ENCODE measurements around the gene CAPN9.
A peak's percentile ranks its signal among the peaks of the same experiment; 100 is the strongest.
"Not testable (repeated sequence)": the region's sequence is repeated elsewhere in the genome, so short reads cannot be mapped to it uniquely, and the experiment has no call there.

CAPN9 gene

GRCh38 chr1:230717251-230717650, 29.9 kb upstream of the CAPN9 start:
- Histone ChIP-seq H3K27me3 (no peaks in the 10 kb centered on the region), H3K36me3 (no peaks in the 10 kb centered on the region; a peak in 1 of 22 replicates), H3K4me2 (no peak overlapping the region), H3K9ac (no peak overlapping the region), H4K20me1 (no peaks in the 10 kb centered on the region), H3K27ac (no peak overlapping the region), H3K4me1 (peaks cover 0 to 12% (median 0%) of the 10 kb centered on the region in 10 experiments; a peak in 2 of 20 replicates), H3K4me3 (no peak overlapping the region), H3K9me3 (replicated peaks in 1 of 11) (peaks cover 19 to 41% (median 28%) of the 10 kb centered on the region in 11 experiments)
- peak in 2 of 11 experiments; percentile 31 to 57; a peak in 2 of 22 replicates for TF ChIP-seq Cebpa-rat (IDR thresholded peaks at IDR 0.05)

DNA sequence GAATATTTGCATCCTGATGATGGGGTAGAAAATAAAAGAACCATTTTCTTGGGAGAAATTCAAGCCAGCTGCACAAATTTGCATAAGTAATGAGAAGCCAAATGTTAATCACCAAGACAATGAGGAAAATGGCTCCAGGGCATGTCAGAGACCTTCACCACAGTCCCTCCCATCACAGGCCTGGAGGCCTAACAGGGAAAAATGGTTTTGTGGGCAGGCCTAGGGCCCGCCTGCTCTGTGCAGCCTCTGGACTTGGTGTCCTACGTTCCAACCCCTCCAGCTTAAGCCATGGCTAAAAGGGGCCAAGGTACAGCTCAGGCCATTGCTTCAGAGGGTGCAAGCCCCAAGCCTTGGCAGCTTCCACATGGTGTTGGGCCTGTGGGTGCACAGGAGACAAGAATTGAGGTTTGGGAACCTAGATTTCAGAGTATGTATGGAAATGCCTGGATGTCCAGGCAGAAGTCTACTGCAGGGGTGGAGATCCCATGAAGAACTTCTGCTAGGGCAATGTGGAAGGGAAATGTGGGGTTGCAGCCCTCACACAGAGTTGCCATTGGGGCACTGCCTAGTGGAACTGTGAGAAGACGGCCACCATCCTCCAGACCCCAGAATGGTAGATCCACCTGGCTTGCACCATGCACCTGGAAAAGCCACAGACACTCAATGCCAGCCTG, 25.2 kb upstream of the CAPN9 start:
- H3K4me2 ChIP-seq, result peak overlapping the region in 1 of 11 experiments; percentile 27; a peak in 1 of 22 replicates
- not testable (repeated sequence) for H3K27me3 ChIP-seq, H4K20me1 ChIP-seq, H3K9ac ChIP-seq, H3K36me3 ChIP-seq, H3K4me3 ChIP-seq, H3K27ac ChIP-seq, H3K4me1 ChIP-seq
- H3K9me3 ChIP-seq (replicated peaks in 1 of 11), result peaks cover 21 to 43% (median 28%) of the 10 kb centered on the region in 11 experiments

DNA sequence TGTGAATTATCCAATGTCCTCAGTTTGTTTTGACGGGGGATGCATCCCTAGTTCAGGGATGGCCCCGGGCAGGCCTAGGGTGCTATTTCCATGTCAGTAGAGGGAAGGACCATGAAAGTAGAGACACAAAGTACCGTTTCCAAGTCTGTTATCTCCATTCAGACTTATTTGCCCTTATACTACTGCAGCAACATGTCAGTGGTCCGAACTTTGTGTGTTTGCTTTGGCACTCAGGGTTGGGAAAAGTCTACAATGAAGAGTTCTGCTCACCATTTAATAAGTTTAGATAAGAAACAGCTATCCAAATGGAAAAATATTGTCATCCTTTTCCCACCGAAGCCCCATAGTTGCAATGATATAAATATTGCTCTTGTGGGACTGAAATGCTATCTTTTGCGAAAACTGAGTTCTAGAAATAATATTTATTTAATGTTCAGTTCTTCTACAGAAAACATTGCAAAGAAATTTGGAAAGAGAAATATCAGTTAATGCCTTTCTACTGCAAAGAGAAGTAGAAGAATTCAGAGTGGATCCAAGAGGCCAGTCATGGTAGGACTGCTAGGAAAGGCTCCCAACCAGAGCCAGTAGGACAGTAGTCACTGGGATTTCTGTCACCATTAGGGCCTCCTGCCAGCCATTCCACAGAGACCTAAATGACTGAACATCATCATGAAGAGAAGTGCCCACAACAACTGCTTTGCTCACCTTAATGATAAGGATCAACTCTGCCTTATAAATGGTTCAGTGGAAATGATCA, 21.8 kb upstream of the CAPN9 start:
- H3K4me3 ChIP-seq, result no peak overlapping the region
- H3K9me3 ChIP-seq (replicated peaks in 1 of 11), result peaks cover 21 to 35% (median 28%) of the 10 kb centered on the region in 11 experiments
- no peaks in the 10 kb centered on the region for H4K20me1 ChIP-seq
- H3K4me2 ChIP-seq, result no peak overlapping the region
- 0 out of 20 replicates have a peak, but pooled peaks cover 0 to 8% (median 0%) of the 10 kb centered on the region in 10 experiments for H3K4me1 ChIP-seq
- TF ChIP-seq Cebpa-rat (IDR thresholded peaks at IDR 0.05), result no peak
- H3K9ac ChIP-seq, result no peak overlapping the region
- no peaks in the 10 kb centered on the region; a peak in 1 of 22 replicates for H3K36me3 ChIP-seq
- H3K27ac ChIP-seq, result no peak overlapping the region
- H3K27me3 ChIP-seq, result no peaks in the 10 kb centered on the region

- Histone ChIP-seq H3K4me3 (no peak overlapping the region), H3K9ac (no peak overlapping the region), H3K27ac (no peak overlapping the region), H3K4me1 (no peaks in the 10 kb centered on the region), H3K36me3 (no peaks in the 10 kb centered on the region), H3K9me3 (replicated peaks in 1 of 11) (peaks cover 0 to under 1% (median 0%) of the 10 kb centered on the region in 11 experiments; a peak in 2 of 22 replicates), H4K20me1 (no peaks in the 10 kb centered on the region), H3K4me2 (no peak overlapping the region), H3K27me3 (no peaks in the 10 kb centered on the region)
- TF ChIP-seq Cebpa-rat (IDR thresholded peaks at IDR 0.05), result no peak
These were observed 18.3 kb upstream of the CAPN9 start for GRCh38 chr1:230728710-230729392.

- Histone ChIP-seq H3K4me2 (no peak overlapping the region), H3K9ac (no peak overlapping the region), H3K4me1 (no peaks in the 10 kb centered on the region), H3K36me3 (no peaks in the 10 kb centered on the region), H3K4me3 (no peak overlapping the region), H3K27ac (no peak overlapping the region), H3K9me3 (replicated peaks in 1 of 11) (no peaks in the 10 kb centered on the region), H3K27me3 (no peaks in the 10 kb centered on the region), H4K20me1 (no peaks in the 10 kb centered on the region)
- TF ChIP-seq Cebpa-rat (IDR thresholded peaks at IDR 0.05), result no peak
These were observed 16.2 kb upstream of the CAPN9 start for GRCh38 chr1:230730977-230731376.

- no peaks in the 10 kb centered on the region for H3K27me3 ChIP-seq
- H3K9ac ChIP-seq, result no peak overlapping the region
- no peaks in the 10 kb centered on the region for H4K20me1 ChIP-seq
- TF ChIP-seq Cebpa-rat (IDR thresholded peaks at IDR 0.05), result no peak
- no peak overlapping the region for H3K4me2 ChIP-seq
- no peaks in the 10 kb centered on the region for H3K36me3 ChIP-seq
- H3K4me3 ChIP-seq, result no peak overlapping the region
- no peak overlapping the region for H3K27ac ChIP-seq
- H3K4me1 ChIP-seq, result no peaks in the 10 kb centered on the region
- H3K9me3 ChIP-seq (replicated peaks in 1 of 11), result peaks cover 0 to 6% (median 4%) of the 10 kb centered on the region in 11 experiments; a peak in 4 of 22 replicates
These were observed 11.7 kb upstream of the CAPN9 start for GRCh38 chr1:230735447-230735846.

DNA sequence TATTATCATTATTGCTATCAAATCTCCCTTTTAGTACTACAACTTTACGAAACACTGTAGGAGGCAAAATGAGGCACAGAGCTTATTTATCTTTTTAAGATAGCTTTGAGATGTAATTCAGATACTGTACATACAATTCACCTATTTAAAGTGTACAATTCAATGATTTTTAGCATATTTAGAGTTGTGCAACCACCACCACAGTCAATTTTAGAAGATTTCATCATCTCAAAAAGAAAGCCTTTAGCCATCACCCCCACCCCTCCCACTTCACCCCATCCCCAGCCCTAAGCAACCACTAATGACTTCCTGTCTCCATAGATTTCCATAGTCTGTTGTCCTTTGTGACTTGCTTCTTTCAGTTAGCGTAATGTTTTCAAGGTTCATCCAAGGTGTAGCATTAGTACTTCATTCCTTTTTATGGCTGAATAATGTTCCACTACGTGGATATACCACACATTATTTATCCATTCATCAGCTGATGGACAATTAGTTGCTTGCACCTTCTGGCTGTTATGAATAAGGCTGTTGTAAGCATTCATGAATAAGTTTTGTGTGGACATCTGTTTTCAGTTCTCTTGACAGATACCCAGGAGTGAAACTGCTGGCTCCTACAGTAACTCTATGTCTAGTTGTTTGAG, 9.4 kb upstream of the CAPN9 start:
- Histone ChIP-seq H3K4me1 (no peaks in the 10 kb centered on the region), H3K9ac (no peak overlapping the region), H4K20me1 (no peaks in the 10 kb centered on the region), H3K4me2 (no peak overlapping the region), H3K27ac (no peak overlapping the region), H3K4me3 (no peak overlapping the region), H3K36me3 (no peaks in the 10 kb centered on the region), H3K9me3 (replicated peaks in 1 of 11) (peaks cover 0 to 6% (median 4%) of the 10 kb centered on the region in 11 experiments; a peak in 4 of 22 replicates), H3K27me3 (no peaks in the 10 kb centered on the region)
- no peak for TF ChIP-seq Cebpa-rat (IDR thresholded peaks at IDR 0.05)

GRCh38 chr1:230739564-230740290, 7.5 kb upstream of the CAPN9 start:
- Histone ChIP-seq H3K36me3 (no peaks in the 10 kb centered on the region), H3K27me3 (no peaks in the 10 kb centered on the region), H3K4me2 (no peak overlapping the region), H3K4me1 (no peaks in the 10 kb centered on the region), H3K9me3 (replicated peaks in 1 of 11) (peaks cover 0 to 6% (median 4%) of the 10 kb centered on the region in 11 experiments; a peak in 4 of 22 replicates), H3K4me3 (no peak overlapping the region), H4K20me1 (no peaks in the 10 kb centered on the region), H3K9ac (no peak overlapping the region), H3K27ac (no peak overlapping the region)
- no peak for TF ChIP-seq Cebpa-rat (IDR thresholded peaks at IDR 0.05)

Data from BLaER1 treated with 17β-estradiol and CSF1 and Interleukin-3, amounts not matched to agents 10 nM and 100 nM (cell line).